Measurements from ENCODE around the gene MYL6B.

The MYL6B gene

GRCh38 chr12:56154246-56154771 is 1.9 kb downstream of the MYL6B start:
- DNase-seq: no peak

- DNase-seq: no peak
Measured at GRCh38 chr12:56154818-56155217, 2.4 kb downstream of the MYL6B start.

- DNase-seq: no peak
Measured at GRCh38 chr12:56155256-56155845, 3.0 kb downstream of the MYL6B start.

GRCh38 chr12:56156464-56157200 is 4.2 kb downstream of the MYL6B start:
- peak; percentile 52 to 62 (median 61) for DNase-seq

GRCh38 chr12:56157201-56158028 is 5.0 kb downstream of the MYL6B start:
- peak; percentile 64 to 69 (median 66) for DNase-seq

- DNase-seq: peak; percentile 97 to 99 (median 98)
Measured at GRCh38 chr12:56158029-56158925, 5.9 kb downstream of the MYL6B start, which contains the start of gene MYL6. Gene MYL6, plus strand, starts transcription at chr12:56158359. Its CDS starts 43 bp downstream, at chr12:56158402.

- DNase-seq: peak; percentile 58 to 64 (median 62)
Measured at GRCh38 chr12:56158926-56159461, 6.6 kb downstream of the MYL6B start.

GRCh38 chr12:56159482-56160192 is 7.2 kb downstream of the MYL6B start:
- no peak for DNase-seq

- DNase-seq: peak; percentile 48 to 57 (median 54)
Measured at GRCh38 chr12:56160193-56160763, 7.9 kb downstream of the MYL6B start.

GRCh38 chr12:56160894-56161689 is 8.7 kb downstream of the MYL6B start:
- DNase-seq: no peak

- DNase-seq: no peak
Measured at GRCh38 chr12:56161690-56162351, 9.4 kb downstream of the MYL6B start.

GRCh38 chr12:56162468-56163290 is 10.3 kb downstream of the MYL6B start:
- DNase-seq: peak in 1 of 3 donors; percentile 15

- no peak for DNase-seq
Measured at GRCh38 chr12:56163533-56164344, 11.4 kb downstream of the MYL6B start.

GRCh38 chr12:56164345-56164729 is 11.9 kb downstream of the MYL6B start:
- DNase-seq: no peak

- no peak for DNase-seq
Measured at GRCh38 chr12:56165369-56165768, 13.0 kb downstream of the MYL6B start.

- no peak for DNase-seq
Measured at GRCh38 chr12:56169229-56169759, 16.9 kb downstream of the MYL6B start.

- DNase-seq: no peak
Measured at GRCh38 chr12:56172839-56173238, 20.5 kb downstream of the MYL6B start.

All from suppressor macrophage treated with lipopolysaccharide for 1 hour (primary cell).